ENCODE results near the gene PSD4. TPM values are rescaled to one million over a fixed set of nuclear protein-coding genes. Genes with fewer than 3 reads are reported as not detected.

Gene PSD4
- 0.70 TPM for polyA plus RNA-seq (2013, experiment 1 of 4)
- polyA plus RNA-seq (2013, experiment 2 of 4) = 0.98 TPM
- polyA plus RNA-seq (2013, experiment 3 of 4) = 0.53 TPM
- polyA plus RNA-seq (2013, experiment 4 of 4) = 0.77 TPM

- Histone ChIP-seq H3K27me3 (ENCODE audit: control insufficient read depth, insufficient read depth, low read length, poor library complexity, severe bottlenecking) (no peaks in the 10 kb centered on the region), H3K9me3 (ENCODE audit: control insufficient read depth, low read length) (no peaks in the 10 kb centered on the region), H3K36me3 (ENCODE audit: control insufficient read depth, insufficient read depth, low read length) (no peaks in the 10 kb centered on the region), H3K4me1 (ENCODE audit: control insufficient read depth, insufficient read depth, low read length) (peaks cover 26% of the 10 kb centered on the region), H3K27ac (ENCODE audit: insufficient read depth, low read depth, low read length, poor library complexity, severe bottlenecking) (no peak within 1 kb of the TSS), H3K4me3 (ENCODE audit: insufficient read depth, low read depth, low read length) (no peak within 1 kb of the TSS)
- WGBS, 2 experiments = 79 to 81% methylated on average over 14 of the region's 14 CpGs
Measured at GRCh38 chr2:113173542-113174375, at the start of gene PSD4. PSD4 (plus strand) TSS chr2:113173971; CDS start chr2:113182457, 8,486 bp downstream.

GRCh38 chr2:113124181-113124961 is 49.4 kb upstream of the PSD4 start:
- Histone ChIP-seq H3K27me3 (ENCODE audit: control insufficient read depth, insufficient read depth, low read length, poor library complexity, severe bottlenecking) (peaks cover 10% of the 10 kb centered on the region), H3K9me3 (ENCODE audit: control insufficient read depth, low read length) (no peaks in the 10 kb centered on the region), H3K4me3 (ENCODE audit: insufficient read depth, low read depth, low read length) (no peak overlapping the region), H3K4me1 (ENCODE audit: control insufficient read depth, insufficient read depth, low read length) (no peaks in the 10 kb centered on the region), H3K36me3 (ENCODE audit: control insufficient read depth, insufficient read depth, low read length) (no peaks in the 10 kb centered on the region), H3K27ac (ENCODE audit: insufficient read depth, low read depth, low read length, poor library complexity, severe bottlenecking) (no peak overlapping the region)
- 87 to 90% methylated on average over 12 of the region's 12 CpGs for WGBS, 2 experiments

- no peaks in the 10 kb centered on the region for H3K36me3 ChIP-seq (ENCODE audit: control insufficient read depth, insufficient read depth, low read length)
- no peak overlapping the region for H3K27ac ChIP-seq (ENCODE audit: insufficient read depth, low read depth, low read length, poor library complexity, severe bottlenecking)
- no peak overlapping the region for H3K4me3 ChIP-seq (ENCODE audit: insufficient read depth, low read depth, low read length)
- no peaks in the 10 kb centered on the region for H3K9me3 ChIP-seq (ENCODE audit: control insufficient read depth, low read length)
- H3K27me3 ChIP-seq (ENCODE audit: control insufficient read depth, insufficient read depth, low read length, poor library complexity, severe bottlenecking) = peaks cover 10% of the 10 kb centered on the region
- WGBS, 2 experiments = 87 to 91% methylated on average over 6 of the region's 6 CpGs
- H3K4me1 ChIP-seq (ENCODE audit: control insufficient read depth, insufficient read depth, low read length) = no peaks in the 10 kb centered on the region
Measured at GRCh38 chr2:113124984-113125855, 48.6 kb upstream of the PSD4 start.

GRCh38 chr2:113126845-113127645 is 46.7 kb upstream of the PSD4 start, which contains the start of gene IL1RN:
IL1RN (plus strand) TSS chr2:113127598; CDS start chr2:113127625, 27 bp downstream.
- Histone ChIP-seq H3K27ac (ENCODE audit: insufficient read depth, low read depth, low read length, poor library complexity, severe bottlenecking) (no peak within 1 kb of the TSS), H3K36me3 (ENCODE audit: control insufficient read depth, insufficient read depth, low read length) (no peaks in the 10 kb centered on the region), H3K4me3 (ENCODE audit: insufficient read depth, low read depth, low read length) (no peak within 1 kb of the TSS), H3K9me3 (ENCODE audit: control insufficient read depth, low read length) (no peaks in the 10 kb centered on the region), H3K27me3 (ENCODE audit: control insufficient read depth, insufficient read depth, low read length, poor library complexity, severe bottlenecking) (no peaks in the 10 kb centered on the region), H3K4me1 (ENCODE audit: control insufficient read depth, insufficient read depth, low read length) (no peaks in the 10 kb centered on the region)
- WGBS, 2 experiments = 91 to 92% methylated on average over 16 of the region's 16 CpGs

- Histone ChIP-seq H3K27ac (ENCODE audit: insufficient read depth, low read depth, low read length, poor library complexity, severe bottlenecking) (no peak overlapping the region), H3K9me3 (ENCODE audit: control insufficient read depth, low read length) (no peaks in the 10 kb centered on the region), H3K36me3 (ENCODE audit: control insufficient read depth, insufficient read depth, low read length) (no peaks in the 10 kb centered on the region), H3K4me1 (ENCODE audit: control insufficient read depth, insufficient read depth, low read length) (no peaks in the 10 kb centered on the region), H3K27me3 (ENCODE audit: control insufficient read depth, insufficient read depth, low read length, poor library complexity, severe bottlenecking) (no peaks in the 10 kb centered on the region), H3K4me3 (ENCODE audit: insufficient read depth, low read depth, low read length) (no peak overlapping the region)
- WGBS, 2 experiments = 86 to 87% methylated on average over 14 to 15 of the region's 15 CpGs
Measured at GRCh38 chr2:113127646-113128570, 45.9 kb upstream of the PSD4 start.

- WGBS, 2 experiments = 68 to 75% methylated on average over 2 of the region's 2 CpGs
- H3K4me3 ChIP-seq (ENCODE audit: insufficient read depth, low read depth, low read length) = no peak overlapping the region
- no peaks in the 10 kb centered on the region for H3K27me3 ChIP-seq (ENCODE audit: control insufficient read depth, insufficient read depth, low read length, poor library complexity, severe bottlenecking)
- no peaks in the 10 kb centered on the region for H3K4me1 ChIP-seq (ENCODE audit: control insufficient read depth, insufficient read depth, low read length)
- no peak overlapping the region for H3K27ac ChIP-seq (ENCODE audit: insufficient read depth, low read depth, low read length, poor library complexity, severe bottlenecking)
- no peaks in the 10 kb centered on the region for H3K36me3 ChIP-seq (ENCODE audit: control insufficient read depth, insufficient read depth, low read length)
- no peaks in the 10 kb centered on the region for H3K9me3 ChIP-seq (ENCODE audit: control insufficient read depth, low read length)
Measured at GRCh38 chr2:113129519-113130078, 44.2 kb upstream of the PSD4 start.

- Histone ChIP-seq H3K4me1 (ENCODE audit: control insufficient read depth, insufficient read depth, low read length) (no peaks in the 10 kb centered on the region), H3K9me3 (ENCODE audit: control insufficient read depth, low read length) (no peaks in the 10 kb centered on the region), H3K4me3 (ENCODE audit: insufficient read depth, low read depth, low read length) (no peak overlapping the region), H3K27me3 (ENCODE audit: control insufficient read depth, insufficient read depth, low read length, poor library complexity, severe bottlenecking) (no peaks in the 10 kb centered on the region), H3K36me3 (ENCODE audit: control insufficient read depth, insufficient read depth, low read length) (no peaks in the 10 kb centered on the region), H3K27ac (ENCODE audit: insufficient read depth, low read depth, low read length, poor library complexity, severe bottlenecking) (no peak overlapping the region)
- WGBS, 2 experiments = 83 to 88% methylated on average over 7 of the region's 7 CpGs
Measured at GRCh38 chr2:113131352-113132185, 42.2 kb upstream of the PSD4 start.

- Histone ChIP-seq H3K9me3 (ENCODE audit: control insufficient read depth, low read length) (no peaks in the 10 kb centered on the region), H3K27ac (ENCODE audit: insufficient read depth, low read depth, low read length, poor library complexity, severe bottlenecking) (no peak overlapping the region), H3K36me3 (ENCODE audit: control insufficient read depth, insufficient read depth, low read length) (no peaks in the 10 kb centered on the region), H3K27me3 (ENCODE audit: control insufficient read depth, insufficient read depth, low read length, poor library complexity, severe bottlenecking) (no peaks in the 10 kb centered on the region), H3K4me3 (ENCODE audit: insufficient read depth, low read depth, low read length) (no peak overlapping the region), H3K4me1 (ENCODE audit: control insufficient read depth, insufficient read depth, low read length) (no peaks in the 10 kb centered on the region)
- 92% methylated on average over 17 of the region's 17 CpGs for WGBS, 2 experiments
Measured at GRCh38 chr2:113132414-113133021, 41.3 kb upstream of the PSD4 start.

Data from ectodermal cell (in vitro differentiated cells).